ENCODE measurements around the gene STK17B.

DNA sequence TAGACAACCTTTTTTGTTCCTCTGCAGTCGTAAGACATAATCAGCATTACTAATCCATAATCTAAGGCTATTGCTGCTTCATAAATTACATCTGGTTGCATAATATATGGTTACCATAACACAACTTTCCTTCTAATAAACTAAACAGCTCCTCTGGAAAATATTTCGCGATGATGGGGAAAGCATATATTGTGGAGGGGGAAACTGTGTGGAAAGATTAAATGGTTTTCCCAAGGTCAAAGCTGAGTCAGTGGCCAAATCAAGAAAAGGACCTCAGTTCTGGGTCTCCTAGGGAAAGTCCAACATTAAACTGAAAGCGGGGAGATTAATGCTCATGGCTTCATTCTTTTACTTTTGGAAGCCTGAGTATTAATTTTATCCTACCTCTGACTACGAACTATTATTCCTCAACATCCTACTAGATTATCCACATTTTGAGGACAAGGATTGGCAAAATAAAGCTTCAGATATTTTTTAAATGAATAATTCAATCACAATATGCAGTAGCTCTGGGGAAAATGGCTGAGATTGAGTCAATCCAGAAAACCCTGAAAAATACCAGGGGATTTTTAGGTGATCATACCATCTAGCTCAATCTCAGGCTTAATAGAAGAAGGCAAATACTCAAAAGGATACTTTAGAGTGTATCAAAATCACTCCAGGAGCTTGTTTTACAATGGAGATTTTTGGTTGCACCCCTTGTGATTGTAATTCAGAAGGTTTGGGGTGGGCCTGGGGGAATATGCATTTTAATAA, 33.8 kb upstream of the STK17B start:
- TF ChIP-seq POLR2A (IDR thresholded peaks at IDR 0.05; ENCODE audit: low read depth, low read length) (no peak), POLR2AphosphoS5 (IDR thresholded peaks at IDR 0.05; ENCODE audit: low read depth, low read length) (no peak), TAF1 (IDR thresholded peaks at IDR 0.05; ENCODE audit: borderline replicate concordance, low read depth, low read length) (no peak)
